ENCODE data around the gene ING3. TPM values are rescaled to one million over a fixed set of nuclear protein-coding genes. Genes with fewer than 3 reads are reported as not detected.

Gene ING3
- total RNA-seq, 1 experiment from 2014 or later, result 33.0 TPM

DNA sequence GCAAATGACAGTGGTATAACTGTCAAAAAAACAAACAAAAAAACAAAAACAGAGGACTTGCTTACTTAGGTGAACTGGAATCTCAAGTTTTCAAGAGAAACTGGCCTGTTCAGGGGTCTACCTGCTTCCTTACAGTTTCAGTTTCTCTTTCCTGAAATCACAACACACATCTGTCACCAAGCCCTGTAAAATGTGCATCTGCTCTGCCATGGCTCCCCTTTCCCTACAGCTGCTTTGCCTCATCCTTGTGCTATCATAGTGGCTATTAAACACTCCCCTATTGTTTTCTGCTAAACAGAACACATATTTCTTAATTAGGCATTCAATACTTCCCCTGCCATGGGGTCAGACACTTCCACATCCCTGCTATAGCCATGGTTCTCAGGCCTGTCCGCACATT lies 75.6 kb downstream of the ING3 start:
- DNase-seq (ENCODE audit: low spot score), result no peak

DNA sequence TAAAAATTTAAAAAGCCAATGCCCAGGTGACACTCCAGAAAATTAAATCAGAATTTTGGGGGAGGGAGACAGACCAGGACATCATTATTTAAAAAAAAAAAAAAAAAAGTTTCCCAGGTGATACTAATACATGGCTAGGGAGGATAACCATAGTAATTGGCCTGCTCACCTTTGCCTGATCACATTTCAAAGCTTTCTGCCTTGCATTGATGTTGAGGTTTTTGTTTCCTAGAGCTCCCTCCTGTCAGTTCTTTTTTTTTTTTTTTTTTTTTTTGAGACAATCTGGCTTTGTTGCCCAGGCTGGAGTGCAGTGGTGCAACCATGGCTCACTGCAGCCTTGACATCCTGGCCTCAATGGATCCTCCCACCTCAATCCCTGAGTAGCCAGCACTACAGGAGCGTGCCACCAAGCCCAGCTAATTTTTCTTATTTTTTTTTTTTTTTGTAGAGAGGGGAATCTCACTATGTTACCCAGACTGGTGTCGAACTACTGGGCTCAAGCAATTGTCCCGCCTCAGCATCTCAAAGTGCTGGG lies 76.1 kb downstream of the ING3 start:
- DNase-seq (ENCODE audit: low spot score), result no peak

Other genes with a start within 250 kb of the ING3 start
- 13.3 and 13.7 TPM in 2 replicates for gene TSPAN12, start 92.6 kb upstream of the ING3 start, total RNA-seq (2014; rRNA removed; shearing (Covaris generic))
- 23.8 and 26.5 TPM in 2 replicates for gene CPED1, start 37.9 kb downstream of the ING3 start, total RNA-seq (2014; rRNA removed; shearing (Covaris generic))